A673 (cell line): ENCODE measurements around the gene SYVN1.

Experiments used
- CTCF ChIP-seq: fragments of 300-800, 200-600 bp; sonication (generic); conservative IDR thresholded peaks from 2 replicates; pipeline ENCODE4 v1.5.1; 2017; ENCODE audit warnings: low read depth, mild to moderate bottlenecking, antibody characterized with exemption, low read length, moderate library complexity, mixed read lengths
- EZH2 ChIP-seq: fragments of 200-600 bp; sonication (generic); IDR thresholded peaks from 2 replicates; pipeline ENCODE4 v1.6.1; 2017; ENCODE audit warnings: borderline replicate concordance, low read depth, mild to moderate bottlenecking, mixed read lengths, antibody characterized with exemption, low read length; ENCODE audit not compliant: poor library complexity, severe bottlenecking

- TF ChIP-seq CTCF: no peak
- TF ChIP-seq EZH2: no peak
Observed at GRCh38 chr11:65134240-65134951, at the start of gene SYVN1.
